Pericardium fibroblast (primary cell): ENCODE data around the gene WDR11. TPM values are rescaled to one million over a fixed set of nuclear protein-coding genes. Genes with fewer than 3 reads are reported as not detected.

Experiments used
- total RNA-seq: library from RNA; depleted of rRNA; stranded (reverse); fragments of >200 nt; gene quantifications from 2 replicates; pipeline ENCODE4 v1.2.3, GENCODE V29; 2015

Gene WDR11
- total RNA-seq: 33.8 and 34.9 TPM in 2 replicates

GRCh38 chr10:120850911-120851865 lies at the start of gene WDR11:
WDR11 (plus strand) TSS chr10:120851362; CDS start chr10:120851421, 59 bp downstream.

